DMS53 treated with DMSO at 0.1 percent for 48 hours (cell line): Measurements from ENCODE around the gene ANKRD55.
"Not testable (repeated sequence)": the region's sequence is repeated elsewhere in the genome, so short reads cannot be mapped to it uniquely, and the experiment has no call there.

Experiments used
- DNase-seq: peaks from one replicate; lab custom pipeline; 2025; ENCODE audit not compliant: unreplicated experiment; lab: John Stamatoyannopoulos, UW

The ANKRD55 gene

DNA sequence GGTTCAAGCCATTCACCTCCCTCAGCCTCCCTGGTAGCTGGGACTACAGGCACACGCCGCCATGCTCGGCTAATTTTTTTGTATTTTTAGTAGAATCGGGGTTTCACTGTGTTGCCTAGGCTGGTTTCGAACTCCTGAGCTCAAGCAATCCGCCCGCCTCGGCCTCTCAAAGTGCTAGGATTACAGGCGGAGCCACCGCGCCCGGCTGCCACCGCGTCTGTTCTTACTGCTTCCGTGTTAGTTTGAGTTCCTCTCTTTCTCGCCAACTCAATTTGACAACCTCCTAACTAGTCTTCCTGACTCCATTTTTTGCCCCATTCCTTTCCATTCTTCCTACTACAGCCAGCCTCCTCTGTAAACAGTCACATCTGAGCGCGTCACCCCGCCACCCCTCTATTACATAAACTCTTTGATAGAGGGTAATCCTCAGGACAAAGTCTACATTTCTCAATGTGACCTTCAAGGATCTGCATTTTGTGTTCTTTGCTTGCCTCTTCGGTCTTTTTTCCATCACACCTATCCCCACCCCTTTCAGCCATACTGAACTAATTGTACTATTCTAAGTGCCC is 149.8 kb downstream of the ANKRD55 start:
- no peak for DNase-seq

DNA sequence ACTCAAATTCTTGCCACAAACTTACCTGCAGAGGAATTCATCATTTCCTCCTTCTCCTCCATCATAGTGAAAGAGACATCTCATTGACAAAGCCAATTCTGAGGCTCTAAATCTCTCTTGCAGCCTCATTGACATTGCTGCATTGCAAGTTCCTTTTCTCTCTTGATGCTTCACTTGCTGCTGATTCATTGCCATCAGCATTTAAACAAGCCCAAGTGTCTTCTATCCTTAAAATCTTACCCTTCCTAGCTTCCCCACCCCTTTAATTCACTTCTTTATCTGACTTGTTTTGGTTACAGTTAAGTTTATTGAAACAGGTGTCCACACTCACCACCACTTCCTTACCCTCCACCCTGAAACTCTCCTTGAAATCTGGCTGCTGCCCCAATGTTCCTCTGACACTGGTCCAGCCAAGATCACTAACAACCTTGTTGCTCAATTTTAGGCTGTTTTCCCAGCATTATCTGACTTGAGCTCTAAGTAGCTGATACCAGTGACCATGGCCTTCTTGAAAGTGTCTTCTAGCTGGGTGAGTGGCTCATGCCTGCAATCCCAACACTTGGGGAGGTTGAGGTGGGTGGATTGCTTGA is 152.0 kb downstream of the ANKRD55 start:
- DNase-seq, result not testable (repeated sequence)

DNA sequence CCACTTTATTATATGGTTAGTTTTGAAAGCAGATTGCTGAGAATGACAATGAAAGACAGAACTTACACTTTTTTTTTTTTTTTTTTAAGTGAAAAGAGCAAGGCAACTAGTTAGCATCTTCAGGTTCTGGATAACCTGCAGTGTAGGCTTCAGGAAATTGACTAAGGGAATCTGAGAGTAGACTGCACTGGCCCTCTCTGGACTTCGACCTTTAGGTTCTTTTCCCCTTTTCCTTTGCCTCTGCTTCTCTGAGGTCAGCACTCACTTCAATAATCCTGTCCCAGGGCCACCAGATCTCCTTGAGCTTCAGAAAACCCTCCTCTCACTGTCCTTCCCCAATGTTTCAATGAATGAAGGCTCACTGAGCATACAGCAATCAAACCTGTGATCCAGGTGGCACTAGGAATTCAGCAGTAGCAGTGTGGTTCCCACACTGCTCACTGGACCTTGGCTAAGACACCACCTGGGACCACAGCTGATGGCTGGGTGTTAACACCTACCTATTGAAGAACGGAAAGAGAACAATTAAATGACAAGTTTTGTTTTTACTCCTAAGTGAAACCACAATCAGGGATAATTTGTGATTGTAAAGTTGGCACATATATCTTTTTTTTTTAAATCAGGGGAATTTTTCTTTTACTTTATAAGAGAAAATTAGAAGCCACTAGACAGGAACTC is 152.6 kb downstream of the ANKRD55 start:
- DNase-seq, result no peak

DNA sequence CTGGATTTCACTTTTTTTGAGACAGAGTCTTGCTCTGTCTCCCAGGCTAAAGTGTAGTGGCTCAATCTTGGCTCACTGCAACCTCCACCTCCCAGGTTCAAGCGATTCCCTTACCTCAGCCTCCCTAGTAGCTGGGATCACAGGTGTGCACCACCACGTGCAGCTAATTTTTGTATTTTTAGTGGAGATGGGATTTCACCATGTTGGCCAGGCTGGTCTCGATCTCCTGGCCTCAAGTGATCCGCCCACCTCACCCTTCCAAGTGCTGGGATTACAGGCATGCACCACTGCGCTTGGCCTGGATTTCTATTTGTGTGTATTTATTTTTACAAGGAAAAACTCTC is 154.0 kb downstream of the ANKRD55 start:
- DNase-seq, result not testable (repeated sequence)

DNA sequence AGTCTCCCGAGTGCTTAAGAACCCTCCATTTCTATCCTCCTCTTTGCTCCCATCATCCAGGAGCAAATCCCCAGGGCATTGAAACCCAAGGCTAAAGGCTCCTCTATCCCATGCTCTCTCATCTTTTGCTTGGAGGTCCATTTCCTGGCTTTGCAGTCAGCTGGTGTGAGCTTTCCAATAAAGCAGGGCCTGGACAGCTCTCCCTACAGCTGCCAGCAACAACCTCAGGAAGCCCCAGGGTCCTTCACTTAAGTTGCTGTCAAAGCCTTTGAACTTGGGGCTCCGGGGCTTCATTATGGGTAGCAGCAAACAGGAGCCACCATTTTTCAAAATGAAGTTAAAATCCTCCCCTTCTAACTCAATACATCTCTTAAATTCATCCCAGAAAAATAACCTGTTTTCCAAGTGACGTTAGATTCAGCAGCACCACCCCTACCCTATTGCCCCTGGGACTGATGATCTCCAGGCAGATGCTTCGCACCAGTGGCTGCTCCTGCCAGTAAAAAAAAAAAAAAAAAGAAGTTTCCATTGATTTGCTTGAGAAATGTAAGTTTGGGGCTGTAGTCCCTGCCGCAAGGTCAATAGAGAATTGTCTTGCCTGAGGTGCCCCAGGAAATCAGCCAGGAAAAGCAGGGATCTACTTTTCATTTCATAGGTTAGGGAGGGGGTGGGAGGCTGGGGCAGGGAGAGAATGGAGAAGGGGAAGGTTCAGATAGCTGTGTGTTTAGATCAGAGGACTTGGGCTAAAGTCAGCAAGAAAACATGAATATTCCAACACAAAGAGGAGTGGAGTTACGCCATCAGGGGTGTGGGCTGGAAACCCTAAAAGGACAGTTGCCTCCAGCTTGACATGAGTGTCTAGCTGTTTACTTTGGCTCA is 154.6 kb downstream of the ANKRD55 start:
- DNase-seq, result no peak

DNA sequence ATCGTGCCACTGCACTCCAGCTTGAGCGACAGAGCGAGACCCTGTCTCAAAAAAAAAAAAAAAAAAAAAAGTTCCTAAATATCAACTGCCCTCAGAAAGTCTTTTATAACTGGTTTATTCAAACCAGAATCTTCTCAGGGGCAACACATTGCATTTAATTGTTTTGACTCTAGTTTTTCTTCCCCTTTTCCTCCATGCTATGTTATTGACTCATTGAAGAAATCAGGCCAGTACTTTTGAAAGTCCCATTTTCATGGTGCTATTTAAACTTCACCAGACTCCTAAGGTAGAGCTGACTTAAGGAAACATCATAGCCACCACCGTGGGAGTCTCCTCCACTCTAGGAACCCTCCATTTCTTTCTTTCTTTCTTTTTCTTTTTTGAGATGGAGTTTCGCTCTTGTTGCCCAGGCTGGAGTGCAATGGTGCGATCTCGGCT is 155.3 kb downstream of the ANKRD55 start:
- no peak for DNase-seq

DNA sequence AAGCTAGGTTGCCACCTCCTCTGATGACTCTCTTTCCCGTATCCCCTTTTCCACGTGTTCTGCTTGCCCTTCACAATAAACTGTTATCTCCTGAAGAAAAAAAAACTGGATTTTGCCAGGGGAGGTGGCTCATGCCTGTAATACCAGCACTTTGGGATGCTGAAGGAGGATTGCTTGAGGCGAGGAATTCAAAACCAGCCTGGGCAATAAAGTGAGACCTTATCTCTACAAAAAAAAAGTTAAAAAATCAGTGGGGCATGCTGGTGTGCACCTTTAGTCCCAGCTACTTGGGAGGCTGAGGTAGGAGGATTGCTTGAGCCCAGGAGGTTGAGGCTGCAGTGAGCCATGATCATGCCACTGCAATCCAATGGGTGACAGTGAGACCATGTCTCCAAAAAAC is 156.6 kb downstream of the ANKRD55 start:
- no peak for DNase-seq

DNA sequence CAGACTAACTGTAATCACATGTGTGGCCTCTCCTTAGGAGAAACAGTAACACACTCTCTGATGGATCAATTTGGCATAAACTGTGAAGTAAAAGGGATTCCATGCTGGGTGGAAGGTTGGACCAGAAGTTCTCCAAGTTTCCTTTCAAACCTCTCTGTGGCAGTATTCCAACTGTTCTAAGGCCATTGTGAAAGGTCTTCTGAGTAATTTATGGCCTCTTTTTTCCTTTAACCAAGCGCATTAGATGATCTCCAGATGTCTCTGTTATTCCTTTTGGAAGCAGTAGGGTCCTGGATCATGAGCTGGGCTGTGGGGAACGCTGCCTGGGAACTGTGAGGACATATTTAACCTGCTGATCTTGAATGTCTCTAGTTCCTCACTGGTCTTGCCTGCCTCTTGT is 157.8 kb downstream of the ANKRD55 start:
- no peak for DNase-seq

DNA sequence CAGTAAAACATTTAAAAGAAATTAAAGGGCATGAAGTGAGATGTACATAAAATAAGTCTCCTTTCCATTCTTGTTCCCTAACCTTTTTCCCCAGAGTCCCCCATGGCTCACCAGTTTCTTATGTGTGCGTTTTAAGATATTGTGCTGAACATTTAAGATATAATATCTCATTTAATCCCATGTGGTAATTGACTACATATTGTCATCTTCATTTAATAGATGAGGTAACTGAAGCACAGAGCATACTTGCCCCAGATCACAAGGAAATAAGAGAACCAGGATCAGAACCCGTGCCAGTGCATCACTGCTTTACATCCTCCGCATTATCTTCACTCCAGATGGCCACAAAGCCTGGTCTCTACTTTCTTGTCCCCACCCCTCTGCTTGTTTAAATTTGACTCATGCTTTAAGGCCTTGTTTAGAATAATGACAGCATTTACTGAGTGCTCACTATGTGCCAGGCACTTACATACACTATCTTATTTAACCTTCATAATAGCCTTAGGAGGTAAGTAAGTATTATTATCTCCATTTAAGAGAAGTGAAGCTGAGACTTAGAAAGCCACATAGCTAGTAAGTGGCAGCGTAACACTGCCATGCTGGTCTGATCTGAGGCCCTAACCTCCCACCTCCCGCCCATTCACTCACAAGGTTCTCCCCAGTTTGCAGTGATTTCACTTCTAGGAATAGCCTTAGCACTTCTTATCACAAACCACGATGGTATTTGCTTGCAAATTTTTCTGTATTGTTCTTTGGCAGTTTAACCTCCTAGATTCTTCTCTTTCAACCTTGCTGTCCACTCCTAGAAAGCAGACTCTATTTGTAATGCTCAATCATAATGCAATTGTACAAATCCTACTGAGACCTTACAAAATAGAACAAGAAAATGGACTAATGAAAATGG is 160.0 kb downstream of the ANKRD55 start:
- DNase-seq, result no peak

DNA sequence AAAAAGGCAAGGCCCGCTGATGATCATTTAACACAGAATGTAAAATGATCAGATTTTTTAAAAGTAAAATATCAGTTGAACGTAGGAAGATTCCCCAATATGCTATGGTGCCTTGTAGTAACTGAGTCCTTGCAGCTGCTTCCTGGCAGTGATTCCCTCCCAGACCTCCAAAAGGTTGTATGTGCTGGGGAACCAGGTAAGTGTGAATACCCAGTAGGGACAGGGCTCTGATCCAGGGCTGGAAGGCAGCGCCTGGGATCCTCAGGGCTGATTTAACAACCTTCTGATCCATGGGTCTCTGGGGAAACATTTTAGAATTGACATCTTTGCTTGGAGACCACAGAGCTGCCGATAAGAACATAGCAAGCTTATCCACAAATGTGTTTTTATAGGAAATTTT is 161.7 kb downstream of the ANKRD55 start:
- DNase-seq, result no peak

DNA sequence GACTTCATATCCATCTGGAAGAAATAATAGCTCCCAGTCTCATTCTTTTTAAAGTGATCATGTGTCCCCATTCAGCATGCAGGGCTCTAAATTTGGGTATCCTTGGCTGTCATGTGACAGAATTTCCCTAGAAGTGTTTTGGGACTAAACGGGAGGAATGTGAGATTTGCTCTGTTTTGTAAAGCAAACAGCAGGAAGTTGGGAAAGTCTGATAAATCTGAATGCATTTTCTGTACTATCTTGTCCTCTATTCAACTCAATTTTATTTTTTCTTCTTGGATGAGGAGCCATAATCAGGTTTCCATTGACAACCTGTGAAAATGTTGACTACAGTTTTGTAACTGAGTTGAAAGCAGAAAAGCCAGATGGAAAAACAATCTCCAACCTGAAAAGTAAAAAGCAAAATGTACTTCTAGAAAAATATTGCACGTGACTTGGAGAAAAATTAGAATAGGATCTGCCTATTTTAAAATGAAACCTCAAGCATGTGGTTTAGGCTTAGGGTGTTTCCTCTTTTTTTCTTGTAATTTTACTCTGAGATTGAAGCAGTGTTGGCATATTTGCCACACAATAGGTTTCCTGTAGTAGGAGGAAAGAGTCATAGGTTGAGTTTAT is 162.2 kb downstream of the ANKRD55 start:
- no peak for DNase-seq

DNA sequence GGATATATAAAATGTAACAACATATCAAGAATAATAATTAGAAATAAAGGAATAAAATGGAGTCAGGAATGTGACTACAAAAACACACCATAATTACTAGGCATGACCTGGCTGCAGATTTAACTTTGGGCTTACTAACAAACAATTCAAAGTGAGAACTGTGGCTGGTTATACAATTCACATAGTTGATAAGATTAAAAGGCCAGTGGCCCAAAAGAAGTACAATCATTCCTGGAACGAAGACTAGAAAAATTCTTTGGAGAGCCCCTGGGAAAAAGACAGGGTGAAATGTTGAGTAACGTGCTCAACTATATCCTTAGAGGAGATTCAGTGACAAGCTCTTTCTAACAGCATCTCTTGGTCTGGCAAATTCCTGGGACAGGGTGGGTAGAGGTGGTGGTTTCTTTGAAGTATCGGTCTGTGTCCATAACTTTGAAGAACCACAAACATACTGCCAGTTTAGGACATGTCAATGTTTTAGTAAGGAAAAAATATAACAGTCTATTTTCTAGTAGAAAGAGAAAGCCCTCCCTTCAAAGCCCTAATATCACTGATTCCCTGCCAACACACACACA is 163.4 kb downstream of the ANKRD55 start:
- no peak for DNase-seq

DNA sequence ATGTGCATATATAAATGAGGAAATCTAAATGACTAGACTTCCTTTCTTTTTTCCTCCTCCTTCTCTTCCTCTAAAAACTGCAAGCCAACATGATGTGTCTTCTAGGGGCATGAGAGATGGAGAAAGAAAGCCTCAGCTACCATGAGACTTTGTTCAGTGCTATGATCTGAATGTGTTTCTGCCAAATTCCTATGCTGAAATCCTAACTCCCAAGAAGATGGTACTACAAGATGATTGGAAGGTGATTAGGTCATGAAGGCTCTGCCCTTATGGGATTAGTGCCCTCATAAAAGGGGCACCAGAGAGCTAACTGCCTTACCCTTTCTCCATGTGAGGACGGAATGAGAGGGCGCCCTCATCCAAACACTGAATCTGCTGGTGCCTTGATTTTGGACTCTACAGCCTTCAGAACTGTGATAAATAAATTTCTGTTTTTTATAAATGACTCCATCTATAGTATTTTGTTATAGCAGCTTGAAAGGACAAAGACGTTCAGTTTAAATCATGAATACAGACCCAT is 166.1 kb downstream of the ANKRD55 start:
- DNase-seq, result no peak

DNA sequence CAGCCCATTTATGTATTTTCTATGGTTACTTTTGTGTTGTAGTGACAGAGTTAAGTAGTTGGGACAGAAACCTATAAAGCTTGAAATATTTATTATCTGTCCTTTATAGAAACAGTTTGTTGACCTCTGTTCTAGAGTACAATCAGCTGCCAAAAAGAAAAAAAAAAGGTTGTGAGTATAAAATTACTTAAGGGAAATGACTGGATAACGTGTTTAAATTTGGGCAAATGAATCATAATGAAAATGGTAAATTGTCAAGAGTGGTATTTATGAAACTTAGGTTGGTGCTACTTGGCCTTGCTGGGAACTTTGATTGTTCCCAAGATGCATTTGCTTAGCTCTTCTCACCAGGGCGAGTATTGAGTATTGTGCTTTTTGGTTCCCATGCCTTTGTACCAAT is 168.1 kb downstream of the ANKRD55 start:
- no peak for DNase-seq

DNA sequence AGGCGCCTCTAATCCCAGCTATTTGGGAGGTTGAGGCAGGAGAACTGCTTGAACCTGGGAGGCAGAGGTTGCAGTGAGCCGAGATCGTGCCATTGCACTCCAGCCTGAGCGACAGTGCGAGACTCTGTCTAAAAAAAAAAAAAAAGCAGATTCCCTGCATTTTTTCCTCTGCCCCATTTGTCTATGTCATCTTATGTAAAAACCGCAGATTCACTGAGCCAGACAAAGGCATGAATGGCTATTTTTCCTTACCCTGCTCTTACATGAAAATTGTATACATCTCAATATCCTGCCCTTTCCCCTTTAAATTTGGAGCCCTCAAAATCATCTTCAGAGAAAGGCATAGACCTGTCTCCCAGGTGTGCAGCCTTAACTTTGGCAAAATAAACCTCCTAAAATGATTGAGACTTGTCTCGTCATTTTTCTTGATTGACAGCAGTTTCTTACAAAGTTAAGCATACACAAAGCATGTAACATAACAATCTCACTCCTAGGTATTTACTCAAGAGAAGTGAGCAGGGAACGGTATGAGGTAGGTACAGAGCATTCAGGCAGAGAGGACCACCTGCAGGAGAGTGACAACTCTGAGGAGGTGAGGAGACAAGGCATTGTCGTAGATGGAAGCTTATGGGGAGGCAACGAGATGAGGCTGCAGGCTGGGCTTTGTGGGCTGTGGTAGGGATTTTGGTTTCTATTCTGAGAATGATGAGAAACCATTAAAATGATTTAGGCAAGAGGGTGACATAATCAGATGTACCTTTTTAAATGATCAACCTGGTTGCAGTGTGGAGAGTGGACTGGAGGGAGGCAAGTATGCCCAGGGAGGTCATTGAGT is 172.6 kb downstream of the ANKRD55 start:
- DNase-seq, result no peak

DNA sequence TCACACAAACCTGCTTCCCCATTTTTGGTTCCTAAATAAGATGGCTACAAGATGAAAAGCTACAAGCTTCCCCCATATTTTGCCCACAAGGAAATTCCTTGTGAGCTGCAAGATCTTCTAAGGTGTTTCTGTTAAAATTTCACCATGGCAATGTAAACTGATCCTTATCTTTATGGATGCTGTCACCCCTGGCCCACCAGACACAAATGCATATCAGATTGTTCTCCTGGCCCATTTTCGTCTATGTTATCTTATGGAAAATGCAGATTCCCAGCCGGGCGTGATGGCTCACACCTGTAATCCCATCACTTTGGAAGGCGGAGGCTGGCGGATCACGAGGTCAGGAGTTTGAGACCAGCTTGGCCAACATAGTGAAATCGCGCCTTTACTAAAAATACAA is 173.3 kb downstream of the ANKRD55 start:
- no peak for DNase-seq

DNA sequence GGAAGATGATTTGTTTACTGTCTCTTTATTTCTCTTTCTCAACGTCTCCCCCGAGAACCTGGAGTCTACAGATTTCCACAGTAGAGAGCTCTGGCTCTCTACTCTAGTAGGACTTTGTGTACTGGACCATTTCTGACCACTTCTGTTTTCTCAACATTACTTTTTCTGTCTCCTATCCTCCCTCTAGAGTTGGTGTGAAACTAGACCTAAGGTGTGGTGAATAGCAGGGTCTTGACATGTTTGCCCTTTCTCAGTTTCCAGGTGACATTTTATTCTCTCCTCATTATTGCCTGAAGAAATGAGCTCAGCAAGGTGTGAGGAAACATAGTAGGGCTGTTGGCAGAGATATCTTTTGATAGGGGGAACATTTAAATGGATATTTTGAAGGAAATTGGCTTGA is 176.3 kb downstream of the ANKRD55 start:
- DNase-seq, result no peak

DNA sequence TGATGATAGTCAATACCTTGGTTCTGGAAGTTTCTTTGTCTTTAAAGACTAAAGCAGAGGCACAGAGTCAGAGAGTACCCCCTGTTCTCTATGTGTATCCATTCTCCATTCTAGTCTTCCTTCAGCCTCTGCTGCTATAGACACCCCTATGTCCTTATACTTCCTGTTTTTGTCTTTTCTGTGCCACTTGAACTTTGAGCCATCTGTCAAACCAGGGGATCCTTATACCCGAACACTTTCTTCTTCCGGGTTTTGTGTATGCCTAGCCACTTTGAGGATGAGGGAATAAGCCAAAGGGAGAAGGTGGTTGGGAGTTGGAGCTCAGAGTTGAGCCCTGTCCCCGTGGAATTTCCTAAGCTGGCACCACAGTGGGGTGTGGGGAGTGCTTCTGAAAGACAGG is 177.3 kb downstream of the ANKRD55 start:
- DNase-seq, result peak; percentile 65

DNA sequence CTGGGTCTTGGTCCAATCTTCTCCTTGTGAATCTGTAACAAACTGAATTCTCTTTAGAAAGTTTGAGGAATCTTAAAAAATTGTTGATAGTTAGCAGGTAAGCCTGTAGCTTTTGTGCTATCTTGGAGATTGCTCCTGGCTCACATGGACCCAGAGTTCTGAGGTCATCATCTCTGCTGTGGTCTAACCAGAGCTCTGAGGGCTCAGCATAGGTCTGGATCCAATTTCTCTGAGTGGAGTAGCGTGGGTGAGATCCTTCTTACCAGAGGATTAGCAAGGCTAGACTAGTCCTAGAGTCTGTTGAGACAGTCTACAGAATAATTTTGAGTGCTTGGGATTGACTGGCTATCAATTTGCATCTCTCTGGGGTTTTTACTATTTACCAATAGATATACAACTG is 177.8 kb downstream of the ANKRD55 start:
- DNase-seq, result peak; percentile 13
